GM18505 (cell line): Measurements from ENCODE around the gene PEX26.

Experiments
- ATAC-seq: cut with Tn5 transposase; IDR thresholded peaks from one replicate; pipeline ENCODE4 v1.9.1; 2021; ENCODE audit not compliant: unreplicated experiment
- POLR2A ChIP-seq: IDR thresholded peaks from 4 replicates; pipeline ENCODE4 v1.6.1; 2011; ENCODE audit warnings: borderline replicate concordance; ENCODE audit not compliant: insufficient read depth, insufficient read length; ENCODE audit errors: extremely low read depth

Gene PEX26

GRCh38 chr22:18108187-18108586, 30.4 kb downstream of the PEX26 start:
- no peak for ATAC-seq

GRCh38 chr22:18109410-18110193, 31.8 kb downstream of the PEX26 start:
- ATAC-seq: no peak
- no peak for TF ChIP-seq POLR2A

More at GRCh38 chr22:18108187-18108586, 30.4 kb downstream of the PEX26 start:
- no peak for TF ChIP-seq POLR2A

- no peak for TF ChIP-seq POLR2A
- peak; percentile 51 for ATAC-seq
Measured at GRCh38 chr22:18110194-18110953, 32.6 kb downstream of the PEX26 start, which contains the start of gene TUBA8. Gene TUBA8 (plus strand): TSS chr22:18110809. CDS start chr22:18110866, 57 bp downstream.

- no peak for TF ChIP-seq POLR2A
- no peak for ATAC-seq
Measured at GRCh38 chr22:18110954-18111758, 33.4 kb downstream of the PEX26 start.

- ATAC-seq: no peak
Measured at GRCh38 chr22:18111759-18112330, 34.1 kb downstream of the PEX26 start.

GRCh38 chr22:18112440-18112839, 34.6 kb downstream of the PEX26 start:
- TF ChIP-seq POLR2A: no peak
- no peak for ATAC-seq

More at GRCh38 chr22:18111759-18112330, 34.1 kb downstream of the PEX26 start:
- TF ChIP-seq POLR2A: no peak

- no peak for TF ChIP-seq POLR2A
- no peak for ATAC-seq
Measured at GRCh38 chr22:18113680-18114394, 36.0 kb downstream of the PEX26 start.

GRCh38 chr22:18114495-18114894, 36.7 kb downstream of the PEX26 start:
- no peak for TF ChIP-seq POLR2A
- no peak for ATAC-seq

GRCh38 chr22:18114976-18115652, 37.3 kb downstream of the PEX26 start:
- no peak for ATAC-seq

GRCh38 chr22:18115906-18116371, 38.1 kb downstream of the PEX26 start:
- ATAC-seq: no peak
- no peak for TF ChIP-seq POLR2A

More at GRCh38 chr22:18114976-18115652, 37.3 kb downstream of the PEX26 start:
- TF ChIP-seq POLR2A: no peak

GRCh38 chr22:18116634-18117033, 38.8 kb downstream of the PEX26 start:
- TF ChIP-seq POLR2A: no peak
- ATAC-seq: no peak

- no peak for TF ChIP-seq POLR2A
- ATAC-seq: no peak
Measured at GRCh38 chr22:18118345-18118915, 40.6 kb downstream of the PEX26 start.
